NCI-H1417 (cell line): Measurements from ENCODE around the gene BPIFA3.

Source experiments
- DNase-seq, 3 experiments: peaks; one replicate each; lab custom pipeline; 2025; lab: John Stamatoyannopoulos, UW

Gene BPIFA3

DNA sequence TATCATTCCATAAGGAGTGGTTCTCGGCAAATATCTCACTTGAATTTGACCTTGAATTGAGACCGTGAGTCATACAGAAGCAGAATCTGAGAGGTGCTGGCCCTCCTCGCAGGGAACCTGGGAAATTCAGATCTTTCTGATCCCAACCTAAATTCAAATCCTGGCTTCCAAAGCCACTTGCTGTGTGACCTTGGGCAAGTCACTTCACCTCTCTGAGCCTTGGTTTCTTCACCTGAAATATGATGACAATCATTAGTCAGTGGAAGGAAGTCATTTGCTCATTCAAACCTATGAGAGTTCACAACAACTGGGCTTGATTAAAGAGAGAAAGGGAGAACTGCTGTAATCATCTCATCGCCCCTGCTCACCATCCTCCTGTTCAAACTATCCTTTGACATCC lies 7.2 kb downstream of the BPIFA3 start:
- no peak for DNase-seq

GRCh38 chr20:33229843-33230242 lies 12.7 kb downstream of the BPIFA3 start:
- DNase-seq = no peak

GRCh38 chr20:33231237-33231636 lies 14.1 kb downstream of the BPIFA3 start:
- no peak for DNase-seq

GRCh38 chr20:33232486-33233072 lies 15.4 kb downstream of the BPIFA3 start:
- DNase-seq = peak in 1 of 3 experiments; percentile 84

- DNase-seq = peak in 1 of 3 experiments; percentile 5
Measured at GRCh38 chr20:33233129-33233774, 16.1 kb downstream of the BPIFA3 start.

DNA sequence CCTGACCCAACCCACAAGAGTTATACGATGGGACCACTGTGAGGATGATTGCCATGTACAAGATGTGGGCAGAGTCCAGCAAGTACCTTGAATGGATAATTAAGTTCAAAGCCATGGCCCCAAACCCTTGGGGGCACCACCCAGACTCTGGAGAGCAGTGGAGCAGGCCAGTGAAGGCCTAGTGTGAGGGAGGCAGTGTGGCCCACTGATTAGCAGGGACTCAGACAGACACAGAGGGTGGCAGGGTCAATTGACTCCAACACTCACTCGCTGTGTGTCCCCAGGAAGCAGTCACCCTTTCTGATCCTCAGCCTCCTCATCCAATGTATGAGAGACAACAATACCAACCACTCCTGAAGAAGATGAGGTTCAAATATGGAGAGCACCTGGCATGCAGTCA lies 16.9 kb downstream of the BPIFA3 start:
- no peak for DNase-seq

- no peak for DNase-seq
Measured at GRCh38 chr20:33235696-33236095, 18.5 kb downstream of the BPIFA3 start, which contains the start of gene BPIFA1. Gene BPIFA1, plus strand, starts transcription at chr20:33235996. Its CDS starts 1,716 bp downstream, at chr20:33237712.

GRCh38 chr20:33236351-33236750 lies 19.2 kb downstream of the BPIFA3 start:
- DNase-seq = no peak

GRCh38 chr20:33237989-33238388 lies 20.8 kb downstream of the BPIFA3 start:
- DNase-seq = no peak

GRCh38 chr20:33239418-33239817 lies 22.3 kb downstream of the BPIFA3 start:
- no peak for DNase-seq

GRCh38 chr20:33239979-33240736 lies 23.0 kb downstream of the BPIFA3 start:
- DNase-seq = no peak

DNA sequence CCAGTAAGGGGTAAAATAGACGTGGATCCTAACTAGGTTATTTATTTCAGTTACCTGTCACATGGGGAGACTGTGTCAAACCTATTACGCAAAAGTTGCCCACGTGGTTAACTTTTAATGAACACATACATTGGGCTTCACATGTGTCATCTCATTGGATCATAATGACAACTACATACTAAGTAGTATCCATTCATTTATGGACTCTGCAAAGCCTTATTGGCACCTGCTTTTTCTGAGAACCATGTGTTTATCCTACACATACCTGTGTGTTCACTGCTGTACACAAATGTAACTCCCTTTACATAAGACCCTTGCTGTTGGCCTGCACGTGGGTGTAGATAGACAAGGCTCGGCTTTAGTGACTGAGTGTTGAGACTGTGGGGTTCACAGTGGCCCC lies 23.8 kb downstream of the BPIFA3 start:
- DNase-seq = no peak

DNA sequence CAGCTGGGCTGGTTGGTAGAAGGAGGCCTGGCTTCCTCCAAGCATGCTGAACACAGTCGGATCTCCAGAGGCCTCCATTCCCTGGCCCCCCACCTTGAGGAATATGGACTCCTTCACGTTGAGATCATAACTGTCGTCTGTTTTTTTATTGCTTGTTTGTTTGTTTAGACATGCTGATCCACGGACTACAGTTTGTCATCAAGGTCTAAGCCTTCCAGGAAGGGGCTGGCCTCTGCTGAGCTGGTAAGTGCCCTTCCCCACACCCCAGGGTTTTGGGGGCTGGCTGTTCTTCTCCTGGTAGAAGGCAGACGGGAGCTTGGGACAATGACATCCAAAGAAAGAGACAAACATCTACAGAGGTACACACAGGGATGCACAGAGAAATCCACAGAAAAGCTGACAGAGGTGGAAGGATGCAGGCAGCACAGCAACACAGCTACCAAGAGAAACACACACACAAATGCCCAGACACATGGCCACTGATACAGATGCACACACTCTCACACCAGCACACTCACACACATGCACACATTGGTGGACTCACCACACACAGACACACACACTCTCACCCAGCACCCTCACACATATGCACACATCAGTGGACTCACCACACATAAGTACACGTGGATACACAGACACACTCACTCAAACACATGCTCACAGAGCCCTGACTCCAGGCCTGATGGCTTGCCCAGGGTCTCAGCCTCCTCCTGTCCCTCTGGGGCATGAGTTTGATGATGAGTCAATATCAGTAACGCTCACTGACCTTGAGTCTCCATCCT lies 25.4 kb downstream of the BPIFA3 start:
- DNase-seq = no peak

GRCh38 chr20:33246077-33246476 lies 28.9 kb downstream of the BPIFA3 start:
- DNase-seq = no peak

DNA sequence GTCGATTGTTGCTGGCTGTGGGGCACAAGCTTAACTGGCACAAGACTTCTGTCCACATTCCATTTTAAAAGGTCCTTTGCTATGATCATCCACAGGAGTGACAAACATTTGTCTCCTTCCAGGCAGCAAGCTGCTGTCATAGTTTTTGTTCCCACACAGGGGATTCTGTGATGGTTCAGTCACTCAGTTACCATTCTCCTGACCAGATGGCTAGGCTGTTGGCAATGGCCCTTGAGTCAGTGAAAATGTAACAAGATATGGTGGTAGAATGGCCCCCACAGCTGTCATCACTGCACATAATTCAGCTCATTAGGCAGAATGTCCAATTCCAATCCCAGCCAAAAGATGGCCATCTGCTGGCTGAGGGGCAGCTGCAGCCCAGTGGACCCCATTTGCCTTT lies 32.3 kb downstream of the BPIFA3 start:
- no peak for DNase-seq

GRCh38 chr20:33250666-33251065 lies 33.5 kb downstream of the BPIFA3 start:
- peak in 1 of 3 experiments; percentile 26 for DNase-seq

GRCh38 chr20:33251496-33251895 lies 34.3 kb downstream of the BPIFA3 start:
- DNase-seq = no peak

GRCh38 chr20:33252460-33252859 lies 35.3 kb downstream of the BPIFA3 start:
- no peak for DNase-seq

- DNase-seq = no peak
Measured at GRCh38 chr20:33255005-33255404, 37.9 kb downstream of the BPIFA3 start.

DNA sequence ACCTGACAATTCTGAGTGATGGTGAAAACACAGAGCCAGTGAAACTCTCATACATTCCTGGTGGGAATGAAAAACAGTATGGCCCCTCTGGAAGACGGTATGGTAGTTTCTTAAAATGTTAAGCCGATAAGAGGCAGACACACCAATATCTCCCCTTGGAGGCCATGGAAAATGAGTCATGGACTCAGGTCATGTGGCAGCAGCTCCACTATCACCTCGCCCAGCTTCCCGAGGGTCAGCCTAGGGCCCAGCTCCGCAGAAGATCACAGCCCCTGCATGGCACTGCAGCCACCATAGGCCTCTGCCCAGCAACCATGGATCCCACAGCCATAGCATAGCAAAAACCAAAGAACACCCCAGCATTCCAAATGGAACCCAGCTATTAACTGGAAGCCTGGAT lies 40.1 kb downstream of the BPIFA3 start:
- DNase-seq = no peak

DNA sequence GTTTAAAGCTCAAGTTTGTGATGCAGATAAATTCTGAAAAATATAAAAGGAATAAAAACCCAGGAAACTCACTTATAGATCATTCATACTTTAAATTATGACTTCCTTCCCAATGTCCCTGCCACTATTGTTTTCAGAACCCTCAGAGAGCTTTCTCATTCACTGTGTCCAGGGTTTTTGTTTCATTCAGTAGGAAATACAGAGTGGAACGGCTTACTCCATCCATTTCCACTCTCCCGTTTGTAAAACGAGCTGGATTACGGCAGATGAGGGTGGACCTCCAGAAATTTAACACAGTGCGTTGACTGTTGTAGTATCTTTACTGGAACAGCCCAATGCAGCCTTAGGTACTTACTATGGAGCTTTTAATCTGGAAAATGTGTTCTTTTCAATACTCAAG lies 42.2 kb downstream of the BPIFA3 start:
- no peak for DNase-seq

DNA sequence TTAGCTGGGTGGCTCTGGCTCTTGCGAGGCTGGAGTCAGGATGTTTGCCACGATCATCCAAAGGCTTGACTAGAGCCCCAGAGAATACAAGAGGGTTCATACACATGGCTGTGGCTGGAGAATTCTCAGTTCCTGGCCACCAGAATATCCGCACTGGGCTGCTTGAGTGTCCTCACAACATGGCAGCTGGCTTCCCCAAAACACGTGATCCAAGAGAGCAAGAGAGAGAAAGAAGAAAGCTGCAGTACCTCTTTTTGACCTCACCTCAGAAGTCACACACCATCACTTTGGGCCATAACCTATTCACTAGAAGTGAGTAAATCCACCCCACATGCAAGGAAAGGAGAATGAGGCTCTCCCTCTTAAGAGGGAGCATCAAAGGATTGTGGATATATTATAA lies 44.3 kb downstream of the BPIFA3 start:
- DNase-seq = no peak
